Inflammatory macrophage treated with lipopolysaccharide for 1 hour (primary cell): ENCODE measurements around the gene UPB1.
A peak's percentile ranks its signal among the peaks of the same experiment; 100 is the strongest.
"Not testable (repeated sequence)": the region's sequence is repeated elsewhere in the genome, so short reads cannot be mapped to it uniquely, and the experiment has no call there.

Source experiments
- DNase-seq, 2 donors: peaks; one replicate each; pipeline ENCODE4 v3.0.0-alpha.2; 2020 to 2022

UPB1 gene

GRCh38 chr22:24482998-24483397 is 12.1 kb upstream of the UPB1 start:
- DNase-seq: no peak

- no peak for DNase-seq
Observed at GRCh38 chr22:24483976-24484545, 11.1 kb upstream of the UPB1 start.

- no peak for DNase-seq
Observed at GRCh38 chr22:24485170-24485569, 10.0 kb upstream of the UPB1 start.

- no peak for DNase-seq
Observed at GRCh38 chr22:24485608-24486007, 9.5 kb upstream of the UPB1 start.

- peak in 1 of 2 donors; percentile 40 for DNase-seq
Observed at GRCh38 chr22:24486501-24486921, 8.6 kb upstream of the UPB1 start.

- DNase-seq: no peak
Observed at GRCh38 chr22:24489011-24489410, 6.1 kb upstream of the UPB1 start.

GRCh38 chr22:24489434-24489833 is 5.7 kb upstream of the UPB1 start:
- not testable (repeated sequence) for DNase-seq

- DNase-seq: no peak
Observed at GRCh38 chr22:24492391-24492790, 2.7 kb upstream of the UPB1 start.

GRCh38 chr22:24494167-24494527 is 985 bp upstream of the UPB1 start:
- DNase-seq: no peak

GRCh38 chr22:24495365-24495675 is 188 bp downstream of the UPB1 start:
- DNase-seq: no peak

GRCh38 chr22:24496234-24496633 is 1.1 kb downstream of the UPB1 start:
- DNase-seq: no peak

GRCh38 chr22:24496661-24497060 is 1.5 kb downstream of the UPB1 start:
- no peak for DNase-seq

- peak in 1 of 2 donors; percentile 13 for DNase-seq
Observed at GRCh38 chr22:24497841-24498258, 2.7 kb downstream of the UPB1 start.

GRCh38 chr22:24498824-24499223 is 3.7 kb downstream of the UPB1 start:
- DNase-seq: no peak

GRCh38 chr22:24499706-24500276 is 4.7 kb downstream of the UPB1 start:
- no peak for DNase-seq

GRCh38 chr22:24500277-24500820 is 5.2 kb downstream of the UPB1 start:
- DNase-seq: no peak

GRCh38 chr22:24501301-24502005 is 6.3 kb downstream of the UPB1 start:
- DNase-seq: no peak

- DNase-seq: no peak
Observed at GRCh38 chr22:24502034-24502433, 6.9 kb downstream of the UPB1 start.

- DNase-seq: peak in 1 of 2 donors; percentile 23
Observed at GRCh38 chr22:24502541-24502940, 7.4 kb downstream of the UPB1 start.

- DNase-seq: peak; percentile 94 to 97
Observed at GRCh38 chr22:24503137-24503842, 8.2 kb downstream of the UPB1 start.

- peak in 1 of 2 donors; percentile 28 for DNase-seq
Observed at GRCh38 chr22:24503843-24504338, 8.8 kb downstream of the UPB1 start.

- DNase-seq: peak; percentile 48 to 62
Observed at GRCh38 chr22:24504540-24504939, 9.4 kb downstream of the UPB1 start.

- DNase-seq: peak; percentile 69 to 78
Observed at GRCh38 chr22:24504956-24505736, 10.0 kb downstream of the UPB1 start.
